Measurements from ENCODE around the gene MYOZ3.

DNA sequence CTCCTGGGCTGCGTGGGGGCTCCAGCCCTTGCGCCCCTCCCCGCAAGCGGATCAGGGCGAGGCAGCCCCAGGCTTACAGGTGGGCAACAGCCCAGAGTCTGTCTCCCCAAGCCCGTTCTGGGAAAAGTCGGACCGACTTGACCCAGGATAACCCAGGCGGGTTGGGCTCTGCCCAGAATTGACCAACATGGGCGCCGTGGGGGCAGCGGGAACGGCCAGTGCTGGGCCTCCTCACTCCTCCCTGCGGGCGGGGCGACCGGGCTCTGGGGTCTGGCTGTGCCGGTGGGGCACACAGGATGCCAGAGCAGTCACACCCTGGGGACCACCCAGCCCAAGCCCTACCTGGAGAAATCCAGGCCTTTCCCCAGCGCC, 35.9 kb upstream of the MYOZ3 start:
- TF ChIP-seq, protein P1, sequence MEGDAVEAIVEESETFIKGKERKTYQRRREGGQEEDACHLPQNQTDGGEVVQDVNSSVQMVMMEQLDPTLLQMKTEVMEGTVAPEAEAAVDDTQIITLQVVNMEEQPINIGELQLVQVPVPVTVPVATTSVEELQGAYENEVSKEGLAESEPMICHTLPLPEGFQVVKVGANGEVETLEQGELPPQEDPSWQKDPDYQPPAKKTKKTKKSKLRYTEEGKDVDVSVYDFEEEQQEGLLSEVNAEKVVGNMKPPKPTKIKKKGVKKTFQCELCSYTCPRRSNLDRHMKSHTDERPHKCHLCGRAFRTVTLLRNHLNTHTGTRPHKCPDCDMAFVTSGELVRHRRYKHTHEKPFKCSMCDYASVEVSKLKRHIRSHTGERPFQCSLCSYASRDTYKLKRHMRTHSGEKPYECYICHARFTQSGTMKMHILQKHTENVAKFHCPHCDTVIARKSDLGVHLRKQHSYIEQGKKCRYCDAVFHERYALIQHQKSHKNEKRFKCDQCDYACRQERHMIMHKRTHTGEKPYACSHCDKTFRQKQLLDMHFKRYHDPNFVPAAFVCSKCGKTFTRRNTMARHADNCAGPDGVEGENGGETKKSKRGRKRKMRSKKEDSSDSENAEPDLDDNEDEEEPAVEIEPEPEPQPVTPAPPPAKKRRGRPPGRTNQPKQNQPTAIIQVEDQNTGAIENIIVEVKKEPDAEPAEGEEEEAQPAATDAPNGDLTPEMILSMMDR (IDR thresholded peaks at IDR 0.05 in 8 of 11, conservative IDR thresholded peaks at IDR 0.05 in 3 of 11) = no peak
- peak in 2 of 3 donors; percentile 40 to 68 for TF ChIP-seq POLR2AphosphoS5 (IDR thresholded peaks at IDR 0.05)

Data from spleen (tissue), 7 donors.